ENCODE measurements around the gene TRIM24.
"Not testable (repeated sequence)": the region's sequence is repeated elsewhere in the genome, so short reads cannot be mapped to it uniquely, and the experiment has no call there.

Gene TRIM24

DNA sequence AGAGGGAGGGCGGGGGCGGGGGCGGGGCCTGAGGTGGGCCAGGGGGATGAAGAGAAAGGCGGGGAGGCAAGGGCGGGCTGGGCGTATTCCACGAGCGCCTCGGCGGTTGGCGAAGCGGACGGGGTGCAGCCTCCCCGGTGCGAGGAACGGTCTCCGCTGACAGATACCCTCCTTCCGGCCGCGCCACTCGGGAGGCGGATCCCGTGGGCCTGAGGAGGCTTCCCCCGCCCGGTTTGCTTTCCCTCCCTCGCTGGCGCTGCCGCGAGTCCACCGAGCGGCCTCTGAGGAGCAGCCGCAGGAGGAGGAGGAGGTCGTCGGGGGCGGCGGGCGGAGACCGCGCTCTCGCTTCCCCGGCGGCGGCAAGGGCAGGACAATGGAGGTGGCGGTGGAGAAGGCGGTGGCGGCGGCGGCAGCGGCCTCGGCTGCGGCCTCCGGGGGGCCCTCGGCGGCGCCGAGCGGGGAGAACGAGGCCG, at the start of gene TRIM24:
TRIM24 (plus strand) TSS at position 84 of the 473 bp plus-strand sequence; CDS start at position 374, 290 bp downstream.
- no peak for DNase-seq

DNA sequence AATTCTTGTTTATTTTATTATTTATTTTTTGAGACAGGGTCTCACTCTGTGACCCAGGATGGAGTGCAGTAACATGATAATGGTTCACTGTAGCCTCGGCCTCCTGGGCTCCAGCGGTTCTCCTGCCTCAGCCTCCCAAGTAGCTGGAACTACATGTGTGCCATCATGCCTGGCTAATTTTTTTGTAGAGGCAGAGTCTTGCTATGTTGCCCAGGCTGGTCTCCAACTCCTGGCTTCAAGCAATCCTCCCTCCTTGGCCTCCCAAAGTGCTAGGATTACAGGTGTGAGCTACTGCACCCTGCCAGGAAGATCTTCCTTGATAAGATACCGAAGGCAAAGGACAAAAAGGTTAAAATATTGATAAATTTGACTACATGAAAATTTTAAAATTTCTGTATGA, 48.0 kb upstream of the TRIM24 start:
- DNase-seq, result not testable (repeated sequence)

DNA sequence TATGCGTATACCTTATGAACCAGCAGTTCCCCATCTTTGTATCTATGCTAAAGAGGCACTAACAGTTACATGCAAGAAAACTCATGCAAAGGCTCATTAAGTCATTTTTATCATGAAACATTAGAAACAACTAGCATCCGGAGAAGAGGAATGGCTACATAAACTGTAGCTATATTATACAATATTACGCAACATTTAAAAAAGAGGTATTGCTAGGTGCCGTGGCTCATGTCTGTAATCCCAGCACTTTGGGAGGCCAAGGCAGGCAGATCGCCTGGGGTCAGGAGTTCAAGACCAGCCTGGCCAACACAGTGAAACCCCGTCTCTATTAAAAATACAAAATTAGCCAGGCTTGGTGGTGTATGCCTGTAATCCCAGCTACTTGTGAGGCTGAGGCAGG, 47.1 kb upstream of the TRIM24 start:
- not testable (repeated sequence) for DNase-seq

DNA sequence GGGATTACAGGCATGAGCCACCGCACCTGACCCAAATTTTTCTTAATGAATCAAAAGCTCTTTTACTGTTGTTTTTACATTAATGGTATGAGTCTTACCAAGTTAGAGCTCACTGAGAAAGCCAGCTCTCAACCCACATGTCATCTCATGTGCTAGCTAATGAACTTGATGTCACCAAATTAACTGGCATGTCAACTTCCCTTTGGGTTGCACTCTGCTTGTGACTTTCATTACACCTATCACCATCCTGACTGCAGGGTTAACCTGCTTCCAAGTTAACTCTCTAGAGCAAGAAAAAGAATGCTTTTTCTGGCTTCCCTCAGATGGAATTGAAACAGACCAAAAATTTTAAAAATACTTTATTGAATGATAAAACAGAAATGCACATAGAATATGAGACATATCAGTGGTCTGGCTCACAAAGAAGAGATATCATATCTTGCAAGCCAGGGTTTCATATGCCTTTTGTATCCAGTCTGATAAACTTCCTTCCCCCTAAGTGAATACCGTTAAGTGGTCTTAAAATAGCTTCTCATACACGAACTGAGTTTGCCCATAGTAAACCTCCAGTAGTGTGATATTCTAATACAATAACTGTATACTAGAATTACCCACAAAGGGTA, 42.9 kb upstream of the TRIM24 start:
- DNase-seq, result no peak

DNA sequence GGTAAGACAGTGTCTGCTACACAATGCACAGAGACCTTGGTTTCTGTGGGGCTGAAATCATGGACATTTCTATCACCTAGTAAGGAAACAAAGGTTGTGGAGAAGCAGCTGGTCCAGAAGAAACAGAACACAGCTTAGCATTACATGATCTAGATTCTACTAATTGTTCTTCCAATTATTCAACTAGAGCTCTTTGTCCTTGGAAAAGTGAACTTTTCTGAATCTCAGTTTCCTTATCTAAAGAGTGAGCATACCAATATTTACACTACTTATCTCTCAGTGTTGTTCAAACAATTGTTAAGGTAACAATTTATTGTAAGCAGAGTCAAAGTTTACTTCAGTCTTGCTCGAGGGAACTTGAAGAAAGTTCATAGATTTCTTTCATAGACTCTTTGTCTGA, 42.3 kb upstream of the TRIM24 start:
- no peak for DNase-seq

DNA sequence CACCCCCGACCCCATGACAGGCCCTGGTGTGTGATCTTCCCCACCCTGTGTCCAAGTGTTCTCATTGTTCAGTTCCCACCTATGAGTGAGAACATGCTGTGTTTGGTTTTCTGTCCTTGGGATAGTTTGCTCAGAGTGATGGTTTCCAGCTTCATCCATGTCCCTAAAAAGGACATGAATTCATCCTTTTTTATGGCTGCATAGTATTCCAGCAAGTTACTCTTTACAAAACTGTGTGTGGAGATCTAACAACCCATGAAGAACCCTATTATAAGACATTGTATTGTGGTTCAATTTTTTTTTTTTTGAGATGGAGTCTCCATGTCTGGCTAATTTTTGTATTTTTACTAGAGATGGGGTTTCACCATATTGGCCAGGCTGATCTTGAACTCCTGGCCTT, 41.7 kb upstream of the TRIM24 start:
- DNase-seq, result not testable (repeated sequence)

DNA sequence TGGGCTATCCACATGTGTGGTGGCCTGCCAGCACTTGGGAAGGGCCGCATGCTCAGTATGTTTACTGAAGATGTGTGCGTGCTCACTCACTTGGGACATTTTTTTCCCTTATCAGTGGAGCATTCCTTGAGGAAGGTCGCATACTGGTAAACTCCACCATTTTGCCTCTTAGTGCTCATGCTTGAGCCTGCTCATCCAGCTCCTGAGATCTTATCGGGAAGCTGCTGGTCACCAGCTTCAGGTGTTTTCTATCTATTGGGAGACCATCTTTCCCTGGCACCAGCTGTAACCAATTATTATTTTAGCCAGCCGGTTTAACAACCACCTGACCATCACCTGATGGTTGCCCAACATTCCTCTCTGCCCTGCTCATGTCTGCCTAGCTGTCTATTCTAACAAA, 35.0 kb upstream of the TRIM24 start:
- DNase-seq, result no peak

DNA sequence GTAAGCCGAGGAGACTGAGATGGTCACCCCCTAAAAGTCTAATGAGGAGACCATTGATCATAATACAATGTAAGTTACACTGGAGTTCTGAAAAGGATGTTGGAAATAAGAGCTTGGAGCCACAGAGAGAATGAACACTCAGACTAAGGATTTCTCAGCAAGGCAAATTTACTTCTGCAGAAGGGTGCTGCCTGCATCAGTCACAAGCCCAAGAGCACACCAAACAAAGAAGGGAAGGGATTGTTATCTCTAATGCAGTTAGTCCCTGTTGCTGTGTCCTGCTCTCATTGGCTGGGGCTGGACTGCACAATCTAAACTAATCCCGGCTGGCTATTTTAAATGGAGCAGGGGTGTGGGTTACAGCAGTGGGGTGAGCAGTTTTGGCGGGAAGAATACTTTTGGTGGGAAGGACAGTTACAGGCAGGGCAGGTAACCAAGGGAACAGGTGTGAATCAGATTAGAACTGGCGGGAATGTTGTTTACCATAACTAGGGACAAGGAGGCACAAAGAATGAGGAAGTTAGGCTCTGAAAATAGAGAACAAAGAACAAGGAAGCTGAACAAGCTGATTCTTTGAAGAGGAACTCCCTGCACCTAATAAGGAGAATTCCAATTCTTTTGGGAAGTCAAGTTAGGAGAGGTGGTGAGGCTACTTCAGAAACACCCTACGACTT, 30.3 kb upstream of the TRIM24 start:
- no peak for DNase-seq

DNA sequence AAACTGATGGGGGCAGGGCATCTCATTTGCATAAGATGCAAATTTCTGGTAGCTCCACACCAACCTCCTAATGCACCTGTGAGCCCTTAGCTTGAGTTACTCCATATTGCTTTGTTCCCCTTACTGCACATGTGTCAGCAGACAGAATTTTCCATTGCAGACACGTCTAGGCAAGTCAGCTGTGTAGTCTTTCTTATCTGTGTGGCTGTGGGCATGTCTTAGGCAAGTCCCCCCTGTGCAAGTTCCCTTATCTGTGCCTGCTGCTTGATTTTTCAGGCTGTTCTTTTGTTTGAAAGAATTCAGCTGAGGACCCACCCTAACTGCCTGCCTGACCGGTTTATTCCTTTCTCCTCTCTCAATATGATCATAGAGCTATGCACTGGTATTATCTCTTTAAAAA, 28.5 kb upstream of the TRIM24 start:
- DNase-seq, result no peak

DNA sequence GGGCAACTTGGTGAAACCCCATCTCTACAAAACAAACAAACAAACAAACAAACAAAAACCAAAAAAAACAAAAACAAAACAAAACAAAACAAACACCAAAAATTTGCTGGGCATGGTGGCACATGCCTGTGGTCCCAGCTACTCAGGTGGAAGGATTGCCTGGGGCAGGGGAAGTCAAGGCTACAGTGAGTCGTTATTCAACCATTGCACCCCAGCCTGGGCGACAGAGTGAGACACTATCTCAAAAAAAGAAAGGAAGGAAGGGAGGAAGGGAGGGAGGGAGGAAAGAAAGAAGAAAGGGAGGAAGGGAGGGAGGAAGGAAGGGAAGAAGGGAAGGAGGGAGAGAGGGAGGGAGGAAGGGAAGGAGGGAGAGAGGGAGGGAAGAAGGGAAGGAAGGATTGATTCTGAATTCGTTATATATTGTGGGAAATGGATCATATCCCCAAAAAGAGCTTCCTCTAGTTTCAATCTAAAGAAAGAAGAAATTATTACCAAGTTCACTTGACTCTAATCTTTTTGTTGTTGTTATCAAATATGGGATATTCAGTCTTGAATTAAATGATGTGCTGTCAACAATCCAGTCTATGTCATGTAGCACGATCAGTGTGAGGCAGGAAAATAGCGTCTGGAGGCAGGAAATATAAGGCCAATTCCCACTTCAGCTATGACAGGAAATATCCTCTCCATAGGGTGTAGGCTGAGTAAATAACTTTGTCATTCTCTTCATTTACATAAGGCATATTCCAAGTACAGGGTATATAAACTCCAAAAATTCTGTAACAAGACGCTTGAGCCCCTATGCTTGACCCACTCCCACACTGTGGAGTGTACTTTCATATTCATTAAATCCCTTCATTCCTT, 26.2 kb upstream of the TRIM24 start:
- no peak for DNase-seq

DNA sequence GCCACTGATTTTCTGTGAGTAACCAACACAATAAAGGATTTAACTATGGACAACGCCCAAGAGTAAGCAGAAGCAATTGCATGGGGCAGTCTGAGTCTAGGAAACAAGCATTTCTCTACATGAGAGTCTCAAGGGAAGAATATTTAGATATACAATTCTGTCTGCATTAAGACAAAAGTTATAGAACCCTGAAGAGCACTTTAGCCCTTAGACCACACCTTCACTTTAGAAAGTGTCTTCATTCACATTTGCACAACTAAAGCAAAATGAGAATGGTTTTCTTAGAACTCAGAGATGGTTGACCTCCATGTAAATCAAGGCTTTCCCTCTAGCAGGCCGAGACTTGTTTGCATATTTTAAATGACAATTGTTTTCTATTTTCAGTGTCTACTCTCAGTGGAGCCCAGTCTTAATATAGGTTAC, 25.5 kb upstream of the TRIM24 start:
- no peak for DNase-seq

DNA sequence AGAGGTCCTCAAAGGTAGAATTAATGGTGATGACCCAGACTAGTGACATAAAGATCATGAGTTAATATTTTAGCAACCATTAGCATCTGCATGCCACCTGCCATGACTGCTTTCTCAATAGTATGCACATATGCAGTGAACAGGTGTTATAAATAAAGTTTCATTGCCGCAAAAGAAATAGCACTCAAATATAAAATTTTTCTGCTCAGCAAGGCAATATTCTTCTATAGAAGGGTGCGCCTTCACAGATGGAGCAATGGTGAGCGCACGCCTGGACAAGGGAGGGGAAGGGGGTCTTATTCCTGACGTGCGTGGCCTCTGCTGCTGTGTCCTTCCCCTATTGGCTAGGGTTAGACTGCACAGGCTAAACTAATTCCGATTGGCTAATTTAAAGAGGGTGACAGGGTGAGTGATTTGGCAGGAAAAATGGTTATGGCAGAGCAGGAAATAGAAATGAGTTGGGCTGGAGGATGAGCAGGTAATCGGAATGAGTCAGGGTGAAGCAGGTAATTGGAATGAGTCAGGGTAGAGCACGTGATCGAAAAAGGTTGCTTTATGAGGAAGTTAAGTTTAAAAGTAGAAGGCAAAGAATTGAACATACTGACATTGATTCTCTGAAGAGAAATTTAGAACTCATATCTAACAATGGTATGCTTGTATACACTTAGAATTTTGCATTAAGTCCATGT, 24.7 kb upstream of the TRIM24 start:
- no peak for DNase-seq

DNA sequence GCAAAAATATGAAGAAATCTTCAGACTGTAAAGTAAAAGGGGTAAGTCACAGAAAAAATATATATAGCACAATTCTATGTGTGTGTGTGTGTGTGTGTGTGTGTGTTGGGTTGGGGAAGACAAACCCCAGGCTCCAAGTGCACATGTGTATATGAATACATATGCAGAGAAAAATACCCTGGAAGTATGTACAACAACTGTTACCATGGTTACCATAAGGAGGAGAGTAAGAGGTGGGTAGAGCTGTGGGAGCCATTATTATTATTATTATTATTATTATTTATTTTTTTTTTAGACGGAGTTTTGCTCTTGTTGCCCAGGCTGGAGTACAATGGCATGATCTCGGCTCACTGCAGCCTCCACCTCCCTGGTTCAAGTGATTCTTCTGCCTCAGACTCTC, 23.7 kb upstream of the TRIM24 start:
- DNase-seq, result no peak

DNA sequence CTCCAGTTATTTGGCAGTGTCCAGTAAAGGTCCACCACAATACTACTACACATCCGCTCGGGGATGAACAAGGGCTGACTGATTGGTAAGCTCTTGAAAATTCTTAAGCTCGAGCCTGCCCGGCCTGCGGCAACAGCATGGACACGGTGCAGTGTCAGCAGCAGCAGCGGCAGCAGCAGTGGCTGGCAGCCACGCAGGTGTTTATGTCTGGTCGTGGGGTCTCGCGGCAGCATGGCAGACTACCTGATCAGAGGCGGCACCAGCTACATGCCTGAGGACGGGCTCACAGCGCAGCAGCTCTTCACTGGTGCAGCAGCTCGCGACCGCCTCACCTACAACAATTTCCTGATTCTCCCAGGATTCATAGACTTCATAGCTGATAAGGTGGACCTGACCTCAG, 19.6 kb upstream of the TRIM24 start:
- DNase-seq, result no peak

DNA sequence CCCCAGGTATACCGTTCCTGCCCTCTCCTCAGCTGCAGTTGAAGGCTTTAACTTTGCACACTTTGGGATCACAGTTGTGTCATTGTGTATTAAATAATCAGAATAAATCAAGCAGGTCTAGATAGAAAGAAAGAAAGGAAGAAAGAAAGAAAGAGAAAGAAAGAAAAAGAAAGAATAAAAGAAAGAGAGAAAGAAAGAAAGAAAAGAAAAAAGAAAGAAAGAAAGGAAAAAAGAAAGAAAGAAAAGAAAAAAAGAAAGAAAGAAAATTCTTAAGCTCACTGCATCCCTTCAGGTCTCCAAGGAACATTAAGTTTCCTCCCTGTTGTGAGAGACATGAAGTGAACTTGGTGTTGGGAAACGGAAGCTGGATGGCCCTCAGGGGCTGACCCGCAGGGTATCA, 17.2 kb upstream of the TRIM24 start:
- no peak for DNase-seq

DNA sequence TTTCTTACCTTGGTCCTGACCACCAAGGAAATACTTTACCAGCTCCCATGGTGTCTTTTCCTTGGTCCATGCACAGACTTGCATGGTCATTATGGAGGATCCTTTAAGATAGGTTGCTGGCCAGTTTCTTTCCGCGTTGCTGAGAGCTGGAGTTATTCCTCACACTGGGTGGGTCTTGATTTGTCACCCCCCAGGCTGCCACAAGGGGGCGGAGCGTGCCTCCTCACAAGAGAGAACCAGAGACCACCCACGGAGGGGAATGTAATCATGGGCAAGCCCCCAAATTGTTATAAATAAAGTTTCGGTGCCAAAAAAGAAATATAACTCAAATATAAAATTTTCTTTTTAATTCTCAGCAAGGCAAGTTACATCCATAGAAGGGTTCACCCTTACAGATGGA, 10.5 kb upstream of the TRIM24 start:
- no peak for DNase-seq

DNA sequence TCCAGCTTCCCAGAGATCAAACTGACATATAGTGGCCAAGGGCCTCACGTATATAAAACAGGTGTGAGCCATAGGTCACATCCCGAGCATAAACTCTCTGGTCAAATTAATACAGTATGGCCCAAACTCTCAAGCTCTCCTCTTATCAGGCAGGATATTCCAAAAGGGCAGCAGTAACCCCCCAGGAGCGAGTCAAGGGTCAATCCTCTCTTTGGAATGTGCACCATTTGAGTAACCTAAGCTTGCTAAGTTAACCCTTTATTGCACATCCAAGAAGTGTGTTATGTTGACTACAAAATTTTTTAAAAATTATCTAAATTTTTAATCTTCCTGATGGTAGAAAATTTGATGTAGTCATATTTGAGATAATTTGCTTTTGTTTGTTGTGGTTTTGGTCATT, 4.5 kb upstream of the TRIM24 start:
- DNase-seq, result no peak

DNA sequence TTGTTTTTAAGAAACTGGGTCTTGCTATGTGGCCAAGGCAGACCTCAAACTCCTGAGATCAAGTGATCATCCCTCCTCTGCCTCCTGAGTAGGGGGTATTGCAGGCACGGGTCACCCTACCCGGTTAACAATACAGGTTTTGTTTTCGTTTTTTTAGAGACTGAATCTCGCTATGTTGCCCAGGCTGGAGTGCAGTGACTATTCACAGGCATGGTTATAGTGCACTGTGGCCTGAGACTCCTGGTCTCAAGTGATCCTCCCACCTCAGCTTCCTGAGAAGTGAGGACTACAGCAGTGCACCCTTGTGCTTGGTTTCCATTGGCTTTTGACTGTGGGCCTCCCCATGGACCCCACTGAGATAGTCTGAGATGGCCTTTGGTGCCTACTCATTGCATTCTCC, 3.8 kb upstream of the TRIM24 start:
- DNase-seq, result no peak

DNA sequence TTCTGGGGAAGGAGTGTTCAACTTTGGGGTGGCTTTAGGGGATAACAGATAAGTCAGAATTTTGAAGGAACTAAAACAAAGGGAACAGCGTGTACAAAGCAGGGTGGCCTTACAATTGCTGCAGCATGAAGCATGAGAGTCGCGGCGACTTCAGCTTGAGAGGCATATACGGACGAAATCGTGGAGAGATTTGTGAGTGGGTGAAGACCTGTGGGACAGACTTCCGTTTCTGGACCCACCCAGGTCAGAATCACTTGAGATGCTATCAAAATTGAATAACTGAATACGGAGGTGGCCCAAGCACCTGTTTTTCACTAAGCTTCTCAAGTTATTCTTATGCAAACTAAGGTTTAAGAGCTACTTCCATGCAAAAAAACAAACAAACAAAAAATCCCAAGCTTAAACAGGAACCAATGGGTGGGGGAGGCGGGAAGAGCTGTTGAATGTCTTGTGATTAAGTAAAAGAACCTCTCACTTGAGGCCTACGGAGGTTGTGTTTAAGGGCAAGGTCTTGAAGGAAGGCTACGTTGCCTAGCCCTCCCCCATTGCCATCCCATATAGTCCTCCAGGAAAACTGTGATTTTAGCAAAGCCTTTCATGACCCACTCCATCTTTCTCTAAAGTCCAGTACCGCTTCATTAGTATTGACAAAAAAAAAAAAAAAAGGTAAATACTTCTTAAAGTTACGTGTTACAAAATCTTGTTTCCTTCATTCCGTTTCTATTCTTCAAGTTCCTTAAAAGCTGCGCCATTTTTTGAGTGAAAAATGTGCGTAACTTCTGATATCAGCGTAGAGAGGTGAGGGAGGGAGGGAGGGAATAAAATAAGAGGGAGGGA, 1.3 kb upstream of the TRIM24 start:
- DNase-seq, result no peak

DNA sequence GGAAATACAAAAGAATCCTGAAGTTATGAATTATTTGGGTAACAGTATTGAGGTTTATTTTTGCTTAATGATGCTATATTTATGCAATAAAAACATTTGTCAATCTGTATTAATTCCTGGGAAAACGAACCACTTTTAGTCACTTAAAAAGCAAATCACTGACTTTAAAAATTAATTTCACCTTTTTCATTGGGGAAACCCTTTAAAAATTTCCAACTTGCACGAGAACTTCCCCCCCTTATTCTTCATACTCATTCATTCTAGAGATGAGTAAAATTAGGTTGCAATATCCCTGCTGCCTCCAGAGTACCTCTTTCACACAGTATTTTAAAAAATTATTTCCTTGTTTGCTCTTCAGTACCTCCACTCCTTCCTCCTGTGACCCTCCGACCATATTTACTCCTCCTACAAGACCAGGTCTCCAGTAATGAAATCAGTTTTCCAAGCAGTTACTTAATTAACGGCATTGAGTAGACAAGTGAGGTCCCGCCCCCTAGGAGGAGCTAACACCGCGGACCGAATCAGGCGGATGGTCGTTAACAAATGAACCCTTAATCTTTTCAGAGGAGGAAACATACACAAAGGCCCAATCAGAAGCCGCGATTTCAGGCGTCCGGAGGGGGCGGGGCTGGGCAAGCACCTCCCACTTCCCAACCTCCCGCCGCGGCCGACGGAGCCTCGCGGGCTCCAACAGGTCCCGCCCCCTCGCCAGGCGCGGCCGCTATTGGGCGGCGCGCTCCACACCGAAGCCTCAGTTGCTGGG, 465 bp upstream of the TRIM24 start:
- peak; percentile 95 for DNase-seq

Data from NCI-H2171 (cell line).